SK-N-SH treated with all-trans-retinoic acid at 6 μM for 48 hours (cell line): ENCODE measurements around the gene DHCR24.

Experiments
- ATAC-seq: fragments of 200-7000 bp; cut with Tn5 transposase; 3 replicates; pipeline ENCODE4 v1.9.1; 2020; ENCODE audit warnings: mild to moderate bottlenecking, moderate library complexity
- ARNTL ChIP-seq: fragments of 450-650 bp; formaldehyde crosslinking; IDR thresholded peaks from 2 replicates; pipeline ENCODE4 v1.5.0; 2020; ENCODE audit warnings: low read depth, mild to moderate bottlenecking, moderate library complexity, borderline replicate concordance
- BACH2 ChIP-seq: fragments of 250-450 bp; sonication (Bioruptor Pico); IDR thresholded peaks from 2 replicates; pipeline ENCODE4 v1.9.0; 2021; ENCODE audit warnings: mild to moderate bottlenecking, borderline replicate concordance
- CSDC2 ChIP-seq: fragments of 250-450 bp; sonication (Bioruptor Pico); IDR thresholded peaks from 2 replicates; pipeline ENCODE4 v1.5.0; 2020; ENCODE audit warnings: mild to moderate bottlenecking, moderate library complexity
- CSRNP3 ChIP-seq: fragments of 250-450 bp; sonication (Bioruptor Pico); IDR thresholded peaks from 2 replicates; pipeline ENCODE4 v1.5.1; 2021; ENCODE audit warnings: mild to moderate bottlenecking, moderate library complexity
- ESRRG ChIP-seq: fragments of 250-450 bp; sonication (Bioruptor Pico); IDR thresholded peaks from 2 replicates; pipeline ENCODE4 v1.6.1; 2021; ENCODE audit warnings: mild to moderate bottlenecking
- GLIS3 ChIP-seq: fragments of 250-450 bp; sonication (Bioruptor Pico); IDR thresholded peaks from 2 replicates; pipeline ENCODE4 v1.5.0; 2020; ENCODE audit warnings: mild to moderate bottlenecking, moderate library complexity
- ISL1 ChIP-seq: fragments of 250-450 bp; sonication (Bioruptor Pico); IDR thresholded peaks from 2 replicates; pipeline ENCODE4 v2.1.2; 2022; ENCODE audit warnings: mild to moderate bottlenecking, moderate library complexity
- PATZ1 ChIP-seq: fragments of 250-450 bp; sonication (Bioruptor Pico); IDR thresholded peaks from 2 replicates; pipeline ENCODE4 v1.8.0; 2020; ENCODE audit warnings: mild to moderate bottlenecking, moderate library complexity, borderline replicate concordance
- POU6F1 ChIP-seq: fragments of 250-450 bp; sonication (Bioruptor Pico); IDR thresholded peaks from 2 replicates; pipeline ENCODE4 v1.8.0; 2021; ENCODE audit warnings: low read depth, mild to moderate bottlenecking, moderate library complexity, borderline replicate concordance
- PPARA ChIP-seq: fragments of 250-450 bp; sonication (Bioruptor Pico); IDR thresholded peaks from 2 replicates; pipeline ENCODE4 v1.5.0; 2020; ENCODE audit warnings: mild to moderate bottlenecking, borderline replicate concordance
- RARB ChIP-seq: fragments of 250-450 bp; sonication (Bioruptor Pico); IDR thresholded peaks from 2 replicates; pipeline ENCODE4 v1.8.0; 2021; ENCODE audit warnings: mild to moderate bottlenecking, moderate library complexity
- SNAI2 ChIP-seq: fragments of 250-450 bp; sonication (Bioruptor Pico); IDR thresholded peaks from 2 replicates; pipeline ENCODE4 v1.5.0; 2020; ENCODE audit warnings: mild to moderate bottlenecking, moderate library complexity
- TCF4 ChIP-seq: fragments of 250-450 bp; sonication (Bioruptor Pico); IDR thresholded peaks from 2 replicates; pipeline ENCODE4 v1.8.0; 2021; ENCODE audit warnings: mild to moderate bottlenecking, moderate library complexity, borderline replicate concordance
- TOX ChIP-seq: fragments of 250-450 bp; sonication (Bioruptor Pico); IDR thresholded peaks from 2 replicates; pipeline ENCODE4 v1.8.0; 2021; ENCODE audit warnings: mild to moderate bottlenecking, moderate library complexity, borderline replicate concordance
- TSHZ2 ChIP-seq: fragments of 250-450 bp; sonication (Bioruptor Pico); IDR thresholded peaks from 2 replicates; pipeline ENCODE4 v1.5.0; 2020; ENCODE audit warnings: mild to moderate bottlenecking, moderate library complexity
- ZC3H10 ChIP-seq: fragments of 250-450 bp; sonication (Bioruptor Pico); IDR thresholded peaks from 2 replicates; pipeline ENCODE4 v1.5.1; 2021; ENCODE audit warnings: mild to moderate bottlenecking, moderate library complexity
- ZFP3 ChIP-seq: fragments of 250-450 bp; sonication (Bioruptor Pico); IDR thresholded peaks from 2 replicates; pipeline ENCODE4 v1.5.0; 2020; ENCODE audit warnings: mild to moderate bottlenecking, moderate library complexity
- ZFP30 ChIP-seq: fragments of 450-650 bp; formaldehyde crosslinking; IDR thresholded peaks from 2 replicates; pipeline ENCODE4 v1.5.0; 2022; ENCODE audit warnings: mild to moderate bottlenecking, moderate library complexity
- ZNF565 ChIP-seq: fragments of 450-650 bp; formaldehyde crosslinking; conservative IDR thresholded peaks from 2 replicates; pipeline ENCODE4 v1.5.0; 2020; ENCODE audit warnings: low read depth, mild to moderate bottlenecking, moderate library complexity
- ZNF8 ChIP-seq: fragments of 450-650 bp; formaldehyde crosslinking; IDR thresholded peaks from 2 replicates; pipeline ENCODE4 v1.5.0; 2020; ENCODE audit warnings: mild to moderate bottlenecking, moderate library complexity

DHCR24 gene

GRCh38 chr1:54859700-54860391, 27.1 kb downstream of the DHCR24 start (continued):
- TF ChIP-seq ZFP3 (CRISPR knock-in tag) (no peak), ESRRG (CRISPR knock-in tag) (no peak), SNAI2 (CRISPR knock-in tag) (no peak), CSDC2 (no peak), TSHZ2 (CRISPR knock-in tag) (no peak), RARB (CRISPR knock-in tag) (no peak), PPARA (no peak)

- TF ChIP-seq ARNTL (CRISPR knock-in tag) (no peak), SNAI2 (CRISPR knock-in tag) (no peak), TSHZ2 (CRISPR knock-in tag) (no peak), POU6F1 (CRISPR knock-in tag) (no peak), ZNF8 (CRISPR knock-in tag) (no peak), ZC3H10 (no peak), PATZ1 (no peak), ZFP30 (CRISPR knock-in tag) (no peak), PPARA (no peak), ZNF565 (CRISPR knock-in tag) (no peak), TCF4 (CRISPR knock-in tag) (no peak), BACH2 (CRISPR knock-in tag) (no peak), TOX (CRISPR knock-in tag) (no peak), ISL1 (CRISPR knock-in tag) (no peak), ESRRG (CRISPR knock-in tag) (no peak), RARB (CRISPR knock-in tag) (no peak), GLIS3 (no peak), CSRNP3 (CRISPR knock-in tag) (no peak)
- TF ChIP-seq, all 23 proteins: peak for 0
- ATAC-seq: no peak
Observed at GRCh38 chr1:54857746-54858561, 29.0 kb downstream of the DHCR24 start.
